DMS114 treated with DMSO at 0.1 percent for 48 hours (cell line): ENCODE measurements around the gene GDPGP1.
A peak's percentile ranks its signal among the peaks of the same experiment; 100 is the strongest.
"Not testable (repeated sequence)": the region's sequence is repeated elsewhere in the genome, so short reads cannot be mapped to it uniquely, and the experiment has no call there.

Experiments used
- DNase-seq: peaks from one replicate; lab custom pipeline; 2025; ENCODE audit not compliant: unreplicated experiment; lab: John Stamatoyannopoulos, UW

GDPGP1 gene

GRCh38 chr15:90259524-90259923, 25.5 kb downstream of the GDPGP1 start:
- no peak for DNase-seq

GRCh38 chr15:90260731-90261130, 26.7 kb downstream of the GDPGP1 start:
- not testable (repeated sequence) for DNase-seq

- DNase-seq = no peak
Measured at GRCh38 chr15:90261811-90262210, 27.8 kb downstream of the GDPGP1 start.

GRCh38 chr15:90262426-90262825, 28.4 kb downstream of the GDPGP1 start:
- no peak for DNase-seq

- DNase-seq = no peak
Measured at GRCh38 chr15:90264671-90265070, 30.7 kb downstream of the GDPGP1 start.

- peak; percentile 95 for DNase-seq
Measured at GRCh38 chr15:90265271-90266060, 31.5 kb downstream of the GDPGP1 start, which contains the start of gene NGRN. NGRN (plus strand) TSS chr15:90265672; CDS start chr15:90265713, 41 bp downstream.

GRCh38 chr15:90266061-90266431, 32.0 kb downstream of the GDPGP1 start:
- DNase-seq = peak; percentile 68

- no peak for DNase-seq
Measured at GRCh38 chr15:90266485-90266884, 32.5 kb downstream of the GDPGP1 start.

- no peak for DNase-seq
Measured at GRCh38 chr15:90268415-90268814, 34.4 kb downstream of the GDPGP1 start.

GRCh38 chr15:90270502-90271150, 36.6 kb downstream of the GDPGP1 start:
- no peak for DNase-seq

GRCh38 chr15:90271459-90272166, 37.6 kb downstream of the GDPGP1 start:
- no peak for DNase-seq

- not testable (repeated sequence) for DNase-seq
Measured at GRCh38 chr15:90278467-90278866, 44.5 kb downstream of the GDPGP1 start.

GRCh38 chr15:90280743-90281142, 46.7 kb downstream of the GDPGP1 start:
- DNase-seq = not testable (repeated sequence)

- not testable (repeated sequence) for DNase-seq
Measured at GRCh38 chr15:90281637-90282036, 47.6 kb downstream of the GDPGP1 start.

- DNase-seq = peak; percentile 57
Measured at GRCh38 chr15:90286678-90287077, 52.7 kb downstream of the GDPGP1 start.

- no peak for DNase-seq
Measured at GRCh38 chr15:90287101-90287500, 53.1 kb downstream of the GDPGP1 start.

GRCh38 chr15:90287946-90288345, 53.9 kb downstream of the GDPGP1 start:
- DNase-seq = no peak

GRCh38 chr15:90291679-90292356, 57.8 kb downstream of the GDPGP1 start:
- DNase-seq = no peak

- DNase-seq = peak; percentile 40
Measured at GRCh38 chr15:90293040-90293810, 59.2 kb downstream of the GDPGP1 start.

GRCh38 chr15:90294159-90294558, 60.1 kb downstream of the GDPGP1 start:
- DNase-seq = no peak
